ENCODE measurements around the gene GRIK1.

DNA sequence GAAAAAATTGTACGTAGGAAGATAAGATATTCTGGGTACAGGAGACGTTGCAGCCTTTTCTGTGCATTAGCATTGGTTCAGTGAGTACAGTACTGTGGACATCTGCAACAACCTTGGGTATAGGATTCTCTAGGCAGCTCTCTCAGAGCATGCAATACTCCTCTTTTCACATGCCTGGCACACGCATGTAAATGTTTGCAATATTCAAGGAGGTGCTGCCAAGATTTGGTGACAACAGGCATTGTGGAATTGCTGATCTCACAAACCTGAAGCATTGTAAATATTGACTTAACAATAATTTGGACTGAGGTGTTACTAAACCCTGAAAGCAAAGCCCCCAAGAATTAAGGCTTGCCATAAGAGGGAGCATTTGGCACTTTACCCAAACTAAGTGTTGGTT is 126.8 kb downstream of the GRIK1 start:
- TF ChIP-seq, protein P1, sequence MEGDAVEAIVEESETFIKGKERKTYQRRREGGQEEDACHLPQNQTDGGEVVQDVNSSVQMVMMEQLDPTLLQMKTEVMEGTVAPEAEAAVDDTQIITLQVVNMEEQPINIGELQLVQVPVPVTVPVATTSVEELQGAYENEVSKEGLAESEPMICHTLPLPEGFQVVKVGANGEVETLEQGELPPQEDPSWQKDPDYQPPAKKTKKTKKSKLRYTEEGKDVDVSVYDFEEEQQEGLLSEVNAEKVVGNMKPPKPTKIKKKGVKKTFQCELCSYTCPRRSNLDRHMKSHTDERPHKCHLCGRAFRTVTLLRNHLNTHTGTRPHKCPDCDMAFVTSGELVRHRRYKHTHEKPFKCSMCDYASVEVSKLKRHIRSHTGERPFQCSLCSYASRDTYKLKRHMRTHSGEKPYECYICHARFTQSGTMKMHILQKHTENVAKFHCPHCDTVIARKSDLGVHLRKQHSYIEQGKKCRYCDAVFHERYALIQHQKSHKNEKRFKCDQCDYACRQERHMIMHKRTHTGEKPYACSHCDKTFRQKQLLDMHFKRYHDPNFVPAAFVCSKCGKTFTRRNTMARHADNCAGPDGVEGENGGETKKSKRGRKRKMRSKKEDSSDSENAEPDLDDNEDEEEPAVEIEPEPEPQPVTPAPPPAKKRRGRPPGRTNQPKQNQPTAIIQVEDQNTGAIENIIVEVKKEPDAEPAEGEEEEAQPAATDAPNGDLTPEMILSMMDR (conservative IDR thresholded peaks at IDR 0.05) = no peak
- no peak for TF ChIP-seq ZFX (IDR thresholded peaks at IDR 0.05)

Data from C4-2B (cell line).